Neural crest cell (in vitro differentiated cells): ENCODE data around the gene TECPR1. TPM values are rescaled to one million over a fixed set of nuclear protein-coding genes. Genes with fewer than 3 reads are reported as not detected.

Source experiments
- DNase-seq: peaks from one replicate; pipeline ENCODE4 v3.0.0; 2021; ENCODE audit warnings: low read depth, mixed read lengths, low spot score
- H3K27ac Mint-ChIP-seq: one replicate; pipeline ENCODE4 v1.8.0; 2021; ENCODE audit warnings: mild to moderate bottlenecking, mixed read lengths; ENCODE audit not compliant: unreplicated experiment
- H3K27me3 Mint-ChIP-seq: 2 replicates; pipeline ENCODE4 v1.8.0; 2021; ENCODE audit warnings: low read depth, mild to moderate bottlenecking, mixed read lengths
- H3K36me3 Mint-ChIP-seq: 2 replicates; pipeline ENCODE4 v1.8.0; 2021; ENCODE audit warnings: low read depth, mild to moderate bottlenecking, mixed read lengths
- H3K4me1 Mint-ChIP-seq: 2 replicates; pipeline ENCODE4 v1.8.0; 2021; ENCODE audit warnings: mixed read lengths
- H3K4me3 Mint-ChIP-seq: one replicate; pipeline ENCODE4 v1.8.0; 2021; ENCODE audit warnings: mild to moderate bottlenecking, mixed read lengths
- H3K9me3 Mint-ChIP-seq: 2 replicates; pipeline ENCODE4 v1.8.0; 2021; ENCODE audit warnings: mixed read lengths
- total RNA-seq: library from RNA; stranded (reverse); gene quantifications from 2 replicates; pipeline ENCODE4 v1.2.1, GENCODE V29; 2021
- TF ChIP-seq, protein P1 (sequence below): fragments of 200-600 bp; sonication (generic); conservative IDR thresholded peaks from 2 replicates; pipeline ENCODE4 v1.5.0; 2021; ENCODE audit warnings: antibody characterized with exemption, mild to moderate bottlenecking

The TECPR1 gene
- total RNA-seq, 1 donor from 2014 or later: 35.2 TPM

DNA sequence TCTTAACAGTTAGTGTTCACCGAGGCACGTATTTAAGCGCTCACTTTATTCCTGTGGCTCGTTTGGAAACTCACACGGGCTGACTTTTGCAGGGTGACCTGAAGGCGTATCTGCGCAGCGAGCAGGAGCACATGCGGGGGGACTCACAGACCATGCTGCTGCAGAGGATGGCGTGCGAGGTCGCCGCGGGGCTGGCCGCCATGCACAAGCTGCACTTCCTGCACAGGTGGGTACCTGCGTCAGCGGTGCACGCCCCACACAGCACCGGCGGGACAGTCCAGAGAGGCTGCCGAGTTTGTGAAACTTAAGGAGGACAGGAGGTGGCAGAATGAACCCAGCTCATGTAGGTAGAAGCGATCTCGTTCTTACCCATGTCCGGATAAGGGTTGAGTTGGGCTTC, 80.6 kb downstream of the TECPR1 start:
- no peaks in the 10 kb centered on the region for H3K9me3 Mint-ChIP-seq
- TF ChIP-seq, protein P1, sequence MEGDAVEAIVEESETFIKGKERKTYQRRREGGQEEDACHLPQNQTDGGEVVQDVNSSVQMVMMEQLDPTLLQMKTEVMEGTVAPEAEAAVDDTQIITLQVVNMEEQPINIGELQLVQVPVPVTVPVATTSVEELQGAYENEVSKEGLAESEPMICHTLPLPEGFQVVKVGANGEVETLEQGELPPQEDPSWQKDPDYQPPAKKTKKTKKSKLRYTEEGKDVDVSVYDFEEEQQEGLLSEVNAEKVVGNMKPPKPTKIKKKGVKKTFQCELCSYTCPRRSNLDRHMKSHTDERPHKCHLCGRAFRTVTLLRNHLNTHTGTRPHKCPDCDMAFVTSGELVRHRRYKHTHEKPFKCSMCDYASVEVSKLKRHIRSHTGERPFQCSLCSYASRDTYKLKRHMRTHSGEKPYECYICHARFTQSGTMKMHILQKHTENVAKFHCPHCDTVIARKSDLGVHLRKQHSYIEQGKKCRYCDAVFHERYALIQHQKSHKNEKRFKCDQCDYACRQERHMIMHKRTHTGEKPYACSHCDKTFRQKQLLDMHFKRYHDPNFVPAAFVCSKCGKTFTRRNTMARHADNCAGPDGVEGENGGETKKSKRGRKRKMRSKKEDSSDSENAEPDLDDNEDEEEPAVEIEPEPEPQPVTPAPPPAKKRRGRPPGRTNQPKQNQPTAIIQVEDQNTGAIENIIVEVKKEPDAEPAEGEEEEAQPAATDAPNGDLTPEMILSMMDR: no peak
- H3K4me3 Mint-ChIP-seq: no peak overlapping the region
- H3K27me3 Mint-ChIP-seq: no peaks in the 10 kb centered on the region
- no peaks in the 10 kb centered on the region for H3K36me3 Mint-ChIP-seq
- no peak for DNase-seq
- peaks cover 10% of the 10 kb centered on the region for H3K4me1 Mint-ChIP-seq
- H3K27ac Mint-ChIP-seq: no peak overlapping the region

DNA sequence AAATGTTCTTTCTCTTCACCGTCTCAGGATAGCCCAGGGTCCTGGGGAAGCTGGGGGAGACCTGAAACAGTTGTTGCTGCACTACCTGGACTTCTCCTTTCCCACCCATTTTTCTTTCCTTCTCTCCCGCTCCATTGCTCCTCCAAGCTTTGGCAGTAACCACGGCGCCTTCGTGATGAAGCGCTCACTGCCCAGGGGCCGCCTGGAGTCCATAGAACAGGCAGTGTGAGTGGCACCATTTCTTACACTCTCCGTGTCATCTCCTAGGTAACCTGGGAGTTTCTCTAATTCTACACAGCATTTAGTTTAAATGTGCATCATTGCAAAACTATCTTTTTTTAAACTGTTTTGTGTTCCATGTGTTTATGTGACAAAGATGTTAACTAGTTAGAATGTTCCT, 81.1 kb downstream of the TECPR1 start:
- H3K27me3 Mint-ChIP-seq: no peaks in the 10 kb centered on the region
- no peak for DNase-seq
- H3K27ac Mint-ChIP-seq: no peak overlapping the region
- H3K4me3 Mint-ChIP-seq: no peak overlapping the region
- H3K36me3 Mint-ChIP-seq: no peaks in the 10 kb centered on the region
- peaks cover 10% of the 10 kb centered on the region for H3K4me1 Mint-ChIP-seq
- H3K9me3 Mint-ChIP-seq: no peaks in the 10 kb centered on the region
- TF ChIP-seq, protein P1: no peak

DNA sequence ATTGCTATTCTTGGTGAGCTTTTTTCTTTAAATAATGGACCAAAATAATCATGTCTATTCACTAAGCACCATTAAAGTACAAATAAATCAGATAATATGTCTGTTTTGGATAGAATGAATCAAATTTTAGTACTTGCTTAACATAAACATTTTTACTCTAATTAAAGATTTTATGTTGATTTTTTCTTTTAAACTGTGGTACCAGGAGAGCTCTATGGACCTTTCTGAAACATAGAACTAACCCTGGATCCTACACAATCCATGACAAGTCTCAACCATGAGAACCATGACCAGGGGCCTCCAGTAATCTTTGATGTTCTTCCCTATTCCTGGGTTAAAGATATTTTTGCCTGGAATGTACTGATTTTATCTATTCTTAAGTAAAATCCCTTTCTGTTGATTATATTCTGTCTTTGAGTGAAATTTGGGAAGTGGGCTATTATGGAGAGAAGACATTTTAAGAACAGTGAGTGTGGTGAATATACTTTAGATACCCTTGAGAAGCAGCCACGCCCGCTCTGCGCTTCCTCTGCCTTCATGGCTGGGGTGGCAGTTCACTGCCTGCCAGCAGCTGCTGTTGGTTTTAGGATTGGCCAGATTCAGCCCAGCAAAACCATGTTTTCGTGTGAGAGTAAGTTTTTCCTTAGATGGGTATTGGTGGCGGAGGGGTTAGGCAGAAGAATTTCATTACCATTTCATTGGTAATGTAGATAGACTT, 83.0 kb downstream of the TECPR1 start:
- no peaks in the 10 kb centered on the region for H3K36me3 Mint-ChIP-seq
- H3K4me3 Mint-ChIP-seq: no peak overlapping the region
- no peaks in the 10 kb centered on the region for H3K27me3 Mint-ChIP-seq
- no peak for DNase-seq
- H3K9me3 Mint-ChIP-seq: no peaks in the 10 kb centered on the region
- no peak overlapping the region for H3K27ac Mint-ChIP-seq
- TF ChIP-seq, protein P1: peak; percentile 37
- peaks cover 14% of the 10 kb centered on the region for H3K4me1 Mint-ChIP-seq

DNA sequence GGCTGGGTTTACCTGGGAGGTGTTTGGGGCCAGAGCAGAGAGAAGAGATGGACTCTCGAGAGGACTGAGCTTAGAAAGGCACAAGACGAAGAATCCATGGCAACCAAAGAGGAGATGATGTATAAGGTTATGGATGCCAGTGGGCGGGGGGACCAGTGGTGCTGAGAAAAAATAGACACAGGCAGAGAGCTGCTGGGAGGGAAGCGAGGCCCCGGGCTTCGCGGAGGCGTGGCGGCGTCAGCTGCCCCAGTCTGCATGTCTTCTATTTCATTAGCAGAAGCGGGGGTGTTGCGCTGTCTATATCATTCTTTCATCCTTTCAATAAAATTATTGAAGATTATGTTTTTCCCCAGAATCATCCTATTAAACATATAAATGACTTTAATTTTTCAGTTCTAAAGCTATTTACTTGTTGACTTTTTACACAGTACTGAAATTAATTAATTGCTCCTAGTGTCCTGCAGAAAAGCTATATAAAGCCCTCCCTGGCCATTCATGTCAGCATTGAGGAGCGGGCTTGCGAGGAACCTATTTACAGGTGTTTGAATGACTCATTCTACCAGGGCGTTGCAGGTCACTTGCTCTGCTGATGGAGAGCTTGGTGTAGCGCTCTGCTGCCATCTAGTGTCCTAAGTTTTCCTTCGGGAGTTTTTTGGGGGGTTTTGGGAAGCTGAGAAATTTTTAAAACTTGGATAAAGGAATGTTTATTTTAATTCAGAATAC, 83.7 kb downstream of the TECPR1 start:
- DNase-seq: peak; percentile 66
- Mint-ChIP-seq H3K4me3 (no peak overlapping the region), H3K9me3 (no peaks in the 10 kb centered on the region), H3K27me3 (no peaks in the 10 kb centered on the region), H3K27ac (no peak overlapping the region), H3K4me1 (peaks cover 19% of the 10 kb centered on the region), H3K36me3 (no peaks in the 10 kb centered on the region)
- TF ChIP-seq, protein P1: peak; percentile 97

DNA sequence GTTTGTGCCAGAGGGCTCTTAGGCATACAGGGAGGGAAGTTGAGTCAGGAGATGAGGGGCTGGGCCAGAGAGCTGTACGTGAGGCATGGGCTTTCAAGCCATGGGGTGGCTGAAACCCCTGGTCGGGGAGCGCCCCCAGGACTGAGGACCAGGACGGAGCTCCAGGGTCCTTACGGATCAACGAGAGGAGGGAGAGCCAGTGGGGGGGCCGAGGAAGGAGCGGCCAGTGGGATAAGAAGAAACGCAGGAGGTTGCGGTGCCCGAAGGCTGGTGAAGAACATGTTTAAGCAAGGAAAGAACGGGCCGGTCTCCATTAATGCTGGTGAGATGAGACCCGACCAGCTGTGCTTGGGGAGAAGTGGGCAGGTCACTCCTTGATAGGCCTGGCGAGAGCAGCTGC, 84.4 kb downstream of the TECPR1 start:
- TF ChIP-seq, protein P1: no peak
- no peaks in the 10 kb centered on the region for H3K36me3 Mint-ChIP-seq
- no peak overlapping the region for H3K4me3 Mint-ChIP-seq
- H3K27ac Mint-ChIP-seq: no peak overlapping the region
- no peak for DNase-seq
- no peaks in the 10 kb centered on the region for H3K27me3 Mint-ChIP-seq
- H3K9me3 Mint-ChIP-seq: no peaks in the 10 kb centered on the region
- peaks cover 20% of the 10 kb centered on the region for H3K4me1 Mint-ChIP-seq
